ENCODE results near the gene IFNA1.

The IFNA1 gene

GRCh38 chr9:21415493-21416267 lies 24.6 kb upstream of the IFNA1 start:
- Histone ChIP-seq H3K4me3 (ENCODE audit: low read depth, low read length) (no peak overlapping the region), H3K9me3 (ENCODE audit: control insufficient read depth, insufficient read depth, low read depth, low read length) (no peaks in the 10 kb centered on the region), H3K36me3 (ENCODE audit: control insufficient read depth in 2 of 2, insufficient read depth in 1 of 2, low read length in 2 of 2) (no peaks in the 10 kb centered on the region), H3K27ac (ENCODE audit: extremely low read depth, low read depth, low read length) (no peak overlapping the region), H3K4me1 (ENCODE audit: control insufficient read depth, insufficient read depth, low read length) (no peaks in the 10 kb centered on the region)
- CTCF ChIA-PET = interaction anchor here (0.7 to 2.0 kb wide), 3 partner anchors 10 to 19 kb away, joined by 3 to 8 read pairs (median 3); no protein-coding TSS in a partner anchor
- no peak for TF ChIP-seq ATF2 (tag by site-specific recombination; IDR thresholded peaks at IDR 0.05; ENCODE audit: low read depth)
- no peak for TF ChIP-seq ZNF155 (tag by site-specific recombination; IDR thresholded peaks at IDR 0.05)
- TF ChIP-seq ZBTB20 (tag by site-specific recombination; IDR thresholded peaks at IDR 0.05) = no peak
- TF ChIP-seq WT1 (tag by site-specific recombination; IDR thresholded peaks at IDR 0.05) = no peak
- TF ChIP-seq GLI2 (tag by site-specific recombination; IDR thresholded peaks at IDR 0.05; ENCODE audit: borderline replicate concordance, low read depth) = no peak
- POLR2A ChIA-PET = no interaction called here

GRCh38 chr9:21428235-21428634 lies 12.0 kb upstream of the IFNA1 start:
- POLR2A ChIA-PET = no interaction called here
- no peak overlapping the region for H3K27ac ChIP-seq (ENCODE audit: extremely low read depth, low read depth, low read length)
- CTCF ChIA-PET = interaction anchor here (0.7 to 1.7 kb wide), 2 partner anchors 32 to 143 kb away, joined by 3 to 6 read pairs; no protein-coding TSS in a partner anchor
- H3K4me3 ChIP-seq (ENCODE audit: low read depth, low read length) = no peak overlapping the region
- TF ChIP-seq ZNF274 (IDR thresholded peaks at IDR 0.05; ENCODE audit: low read length) (no peak), ZNF274 (tag by site-specific recombination; IDR thresholded peaks at IDR 0.05; ENCODE audit: borderline replicate concordance) (no peak), ZNF394 (tag by site-specific recombination; IDR thresholded peaks at IDR 0.05; ENCODE audit: borderline replicate concordance) (no peak), ZNF704 (tag by site-specific recombination; IDR thresholded peaks at IDR 0.05) (no peak), ZNF624 (tag by site-specific recombination; IDR thresholded peaks at IDR 0.05) (no peak), PBX3 (CRISPR knock-in tag; IDR thresholded peaks at IDR 0.05) (no peak), ZNF585B (tag by site-specific recombination; IDR thresholded peaks at IDR 0.05) (no peak), ZNF600 (tag by site-specific recombination; IDR thresholded peaks at IDR 0.05) (no peak), ZNF354C (tag by site-specific recombination; IDR thresholded peaks at IDR 0.05; ENCODE audit: borderline replicate concordance, low read depth) (no peak), ZNF596 (tag by site-specific recombination; IDR thresholded peaks at IDR 0.05) (no peak), EGR2 (tag by site-specific recombination; IDR thresholded peaks at IDR 0.05; ENCODE audit: low read depth) (no peak), GLIS1 (tag by site-specific recombination; IDR thresholded peaks at IDR 0.05) (no peak), ZNF280D (tag by site-specific recombination; IDR thresholded peaks at IDR 0.05) (no peak), ZBTB1 (tag by site-specific recombination; IDR thresholded peaks at IDR 0.05) (no peak), ZNF362 (tag by site-specific recombination; IDR thresholded peaks at IDR 0.05) (no peak)
- no peaks in the 10 kb centered on the region for H3K36me3 ChIP-seq (ENCODE audit: control insufficient read depth in 2 of 2, insufficient read depth in 1 of 2, low read length in 2 of 2)
- no peaks in the 10 kb centered on the region for H3K4me1 ChIP-seq (ENCODE audit: control insufficient read depth, insufficient read depth, low read length)
- no peaks in the 10 kb centered on the region for H3K9me3 ChIP-seq (ENCODE audit: control insufficient read depth, insufficient read depth, low read depth, low read length)

Measured in HEK293 (cell line).